Endothelial cell (in vitro differentiated cells): ENCODE measurements around the gene RPP30. TPM values are rescaled to one million over a fixed set of nuclear protein-coding genes. Genes with fewer than 3 reads are reported as not detected.

Experiments
- DNase-seq: peaks from one replicate; pipeline ENCODE4 v3.0.0; 2021; ENCODE audit warnings: low spot score
- H3K27ac Mint-ChIP-seq: one replicate; pipeline ENCODE4 v1.8.0; 2021; ENCODE audit warnings: mixed read lengths, inconsistent platforms; ENCODE audit not compliant: unreplicated experiment
- H3K27me3 Mint-ChIP-seq: one replicate; pipeline ENCODE4 v1.8.0; 2021; ENCODE audit warnings: mild to moderate bottlenecking, moderate library complexity, mixed read lengths, inconsistent platforms; ENCODE audit not compliant: unreplicated experiment
- H3K36me3 Mint-ChIP-seq: one replicate; pipeline ENCODE4 v1.8.0; 2021; ENCODE audit warnings: mild to moderate bottlenecking, low read depth, mixed read lengths, inconsistent platforms; ENCODE audit not compliant: unreplicated experiment
- H3K4me1 Mint-ChIP-seq: one replicate; pipeline ENCODE4 v1.8.0; 2021; ENCODE audit warnings: mild to moderate bottlenecking, mixed read lengths, inconsistent platforms; ENCODE audit not compliant: unreplicated experiment
- H3K4me3 Mint-ChIP-seq: one replicate; pipeline ENCODE4 v1.8.0; 2021; ENCODE audit warnings: mild to moderate bottlenecking, mixed read lengths, inconsistent platforms; ENCODE audit not compliant: unreplicated experiment
- H3K9me3 Mint-ChIP-seq: one replicate; pipeline ENCODE4 v1.8.0; 2021; ENCODE audit warnings: mixed read lengths, inconsistent platforms; ENCODE audit not compliant: unreplicated experiment
- total RNA-seq: library from RNA; stranded (reverse); fragmentation: NEBNext Ultra II Directional; extraction: Animal tissue kit (Norgen Biotek cat#: 25700); gene quantifications from one replicate; pipeline ENCODE4 v1.2.1, GENCODE V29; 2021; ENCODE audit not compliant: unreplicated experiment
- TF ChIP-seq, protein P1 (sequence below): fragments of 200-600 bp; sonication (generic); IDR thresholded peaks from one replicate; pipeline ENCODE4 v1.5.0; 2021; ENCODE audit warnings: antibody characterized with exemption; ENCODE audit not compliant: unreplicated experiment

The RPP30 gene
- total RNA-seq, 1 donor from 2014 or later, result 53.0 TPM

DNA sequence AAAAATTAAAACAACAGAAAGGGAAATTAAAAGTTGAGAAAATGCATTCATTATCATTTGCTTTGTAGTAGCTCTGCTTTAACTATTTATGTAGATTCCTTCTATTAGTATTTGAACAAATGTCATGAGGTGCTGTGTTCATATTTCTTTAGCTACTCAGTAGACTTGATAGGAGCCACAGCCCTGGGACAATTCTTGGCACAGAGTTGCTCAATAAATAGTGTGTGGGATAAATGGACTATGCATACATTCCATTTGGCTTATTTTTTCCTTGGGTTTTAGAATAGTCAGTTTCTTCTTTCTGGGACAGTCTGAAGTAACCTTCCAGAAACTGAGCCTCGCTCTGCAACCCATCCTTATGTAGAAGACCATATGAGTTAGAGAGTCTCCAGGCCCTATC lies 13.4 kb downstream of the RPP30 start:
- no peaks in the 10 kb centered on the region for H3K27me3 Mint-ChIP-seq
- TF ChIP-seq, protein P1, sequence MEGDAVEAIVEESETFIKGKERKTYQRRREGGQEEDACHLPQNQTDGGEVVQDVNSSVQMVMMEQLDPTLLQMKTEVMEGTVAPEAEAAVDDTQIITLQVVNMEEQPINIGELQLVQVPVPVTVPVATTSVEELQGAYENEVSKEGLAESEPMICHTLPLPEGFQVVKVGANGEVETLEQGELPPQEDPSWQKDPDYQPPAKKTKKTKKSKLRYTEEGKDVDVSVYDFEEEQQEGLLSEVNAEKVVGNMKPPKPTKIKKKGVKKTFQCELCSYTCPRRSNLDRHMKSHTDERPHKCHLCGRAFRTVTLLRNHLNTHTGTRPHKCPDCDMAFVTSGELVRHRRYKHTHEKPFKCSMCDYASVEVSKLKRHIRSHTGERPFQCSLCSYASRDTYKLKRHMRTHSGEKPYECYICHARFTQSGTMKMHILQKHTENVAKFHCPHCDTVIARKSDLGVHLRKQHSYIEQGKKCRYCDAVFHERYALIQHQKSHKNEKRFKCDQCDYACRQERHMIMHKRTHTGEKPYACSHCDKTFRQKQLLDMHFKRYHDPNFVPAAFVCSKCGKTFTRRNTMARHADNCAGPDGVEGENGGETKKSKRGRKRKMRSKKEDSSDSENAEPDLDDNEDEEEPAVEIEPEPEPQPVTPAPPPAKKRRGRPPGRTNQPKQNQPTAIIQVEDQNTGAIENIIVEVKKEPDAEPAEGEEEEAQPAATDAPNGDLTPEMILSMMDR, result no peak
- H3K4me3 Mint-ChIP-seq, result no peak overlapping the region
- H3K9me3 Mint-ChIP-seq, result no peaks in the 10 kb centered on the region
- no peaks in the 10 kb centered on the region for H3K4me1 Mint-ChIP-seq
- H3K27ac Mint-ChIP-seq, result no peak overlapping the region
- peaks cover 27% of the 10 kb centered on the region for H3K36me3 Mint-ChIP-seq
- no peak for DNase-seq

DNA sequence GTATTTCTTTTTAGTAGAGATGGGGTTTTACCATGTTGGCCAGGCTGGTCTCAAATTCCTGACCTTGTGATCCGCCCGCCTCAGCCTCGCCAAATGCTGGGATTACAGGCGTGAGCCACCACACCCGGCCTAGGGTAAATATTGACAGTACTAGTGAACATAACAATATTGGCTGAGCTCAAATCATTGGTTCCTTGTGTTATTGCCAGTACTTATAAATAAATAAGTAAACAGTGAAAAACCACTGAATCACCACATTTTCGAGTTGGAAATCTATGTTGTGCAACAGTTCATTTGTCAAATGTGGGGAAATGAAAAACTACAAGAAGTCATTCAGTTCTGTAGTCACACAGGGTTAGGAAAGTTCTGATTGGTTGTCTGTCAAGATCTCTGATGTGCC lies 15.8 kb downstream of the RPP30 start:
- peaks cover 27% of the 10 kb centered on the region for H3K36me3 Mint-ChIP-seq
- TF ChIP-seq, protein P1, result no peak
- no peaks in the 10 kb centered on the region for H3K27me3 Mint-ChIP-seq
- no peak overlapping the region for H3K4me3 Mint-ChIP-seq
- no peaks in the 10 kb centered on the region for H3K4me1 Mint-ChIP-seq
- DNase-seq, result no peak
- H3K27ac Mint-ChIP-seq, result no peak overlapping the region
- no peaks in the 10 kb centered on the region for H3K9me3 Mint-ChIP-seq

DNA sequence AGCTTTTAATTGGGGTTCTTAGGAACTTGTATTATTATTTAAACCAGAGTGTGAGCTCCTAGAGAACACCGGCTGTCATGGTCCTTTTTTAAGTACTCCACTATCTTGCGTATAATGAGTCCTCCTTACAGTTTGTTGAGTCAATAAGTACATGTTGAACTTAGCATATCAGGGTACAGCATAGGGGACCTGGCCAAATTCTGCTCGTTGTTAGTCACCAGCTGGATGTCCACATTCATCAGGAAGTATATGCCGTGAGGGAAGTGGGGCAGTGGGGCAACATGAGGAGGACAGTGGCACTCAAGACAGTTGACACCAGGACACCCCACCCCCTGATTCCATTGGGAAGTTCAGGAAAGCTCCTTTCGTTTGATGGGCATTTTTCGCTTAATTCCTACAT lies 16.6 kb downstream of the RPP30 start:
- Mint-ChIP-seq H3K4me3 (no peak overlapping the region), H3K36me3 (peaks cover 27% of the 10 kb centered on the region), H3K9me3 (no peaks in the 10 kb centered on the region), H3K27me3 (no peaks in the 10 kb centered on the region), H3K27ac (no peak overlapping the region), H3K4me1 (no peaks in the 10 kb centered on the region)
- DNase-seq, result no peak
- TF ChIP-seq, protein P1, result no peak

DNA sequence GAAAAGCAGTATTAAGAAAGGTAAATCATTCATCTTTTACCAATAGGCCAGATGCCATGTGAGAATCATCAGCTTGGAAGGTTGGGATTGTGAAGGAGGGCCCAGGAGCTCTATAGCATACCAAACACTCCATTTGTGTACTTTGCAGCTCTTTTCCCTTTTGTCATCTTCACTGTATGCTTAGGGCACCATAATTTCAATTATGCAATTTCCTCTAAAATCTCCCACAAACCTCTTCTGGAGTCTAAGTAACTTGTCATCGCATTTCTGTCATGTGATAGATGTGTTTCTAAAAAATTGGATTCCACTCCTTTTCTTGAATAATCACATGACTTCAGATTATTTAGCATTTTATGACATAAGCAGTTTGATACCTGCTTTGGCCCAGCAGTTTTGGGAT lies 17.9 kb downstream of the RPP30 start:
- H3K4me1 Mint-ChIP-seq, result no peaks in the 10 kb centered on the region
- no peak for DNase-seq
- peaks cover 27% of the 10 kb centered on the region for H3K36me3 Mint-ChIP-seq
- H3K9me3 Mint-ChIP-seq, result no peaks in the 10 kb centered on the region
- no peak overlapping the region for H3K27ac Mint-ChIP-seq
- TF ChIP-seq, protein P1, result no peak
- H3K4me3 Mint-ChIP-seq, result no peak overlapping the region
- H3K27me3 Mint-ChIP-seq, result no peaks in the 10 kb centered on the region

DNA sequence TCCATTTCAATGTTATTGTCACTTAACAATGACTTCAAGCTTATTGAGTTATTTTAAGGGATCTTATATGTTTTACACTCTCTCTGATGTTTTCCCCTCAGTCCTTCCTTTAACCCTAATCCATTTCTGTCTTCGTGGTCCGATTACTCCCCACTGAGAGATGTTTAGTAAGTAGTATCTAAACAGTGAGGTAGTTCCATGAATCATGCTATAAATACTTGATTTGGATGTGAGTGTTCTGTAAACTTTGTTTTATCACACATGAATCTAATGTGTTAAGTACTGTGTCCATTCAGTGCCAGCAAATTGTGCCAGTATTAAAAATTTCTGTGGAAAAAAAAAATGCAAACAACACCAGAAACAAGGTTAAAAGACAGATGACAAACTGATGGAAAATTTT lies 18.6 kb downstream of the RPP30 start:
- H3K36me3 Mint-ChIP-seq, result peaks cover 27% of the 10 kb centered on the region
- H3K27ac Mint-ChIP-seq, result no peak overlapping the region
- H3K27me3 Mint-ChIP-seq, result no peaks in the 10 kb centered on the region
- no peaks in the 10 kb centered on the region for H3K4me1 Mint-ChIP-seq
- H3K4me3 Mint-ChIP-seq, result no peak overlapping the region
- H3K9me3 Mint-ChIP-seq, result no peaks in the 10 kb centered on the region
- TF ChIP-seq, protein P1, result no peak
- DNase-seq, result no peak
